ENCODE measurements around the gene CNN3.

Gene CNN3

GRCh38 chr1:94852788-94853187, 74.1 kb downstream of the CNN3 start:
- DNase-seq = no peak

- no peak for DNase-seq
Observed at GRCh38 chr1:94851571-94851970, 75.3 kb downstream of the CNN3 start.
